Measurements from ENCODE around the gene SMARCA1.

GRCh38 chrX:129525896-129526295 is 2.6 kb upstream of the SMARCA1 start:
- no peak for TF ChIP-seq CTCF (IDR thresholded peaks at IDR 0.05; ENCODE audit: poor library complexity)
- TF ChIP-seq EZH2phosphoT487 (IDR thresholded peaks at IDR 0.05; ENCODE audit: low read depth, severe bottlenecking, unreplicated experiment): no peak
- TF ChIP-seq EZH2 (IDR thresholded peaks at IDR 0.05; ENCODE audit: borderline replicate concordance): no peak

Data from hepatocyte (in vitro differentiated cells).